HG03060 (cell line): Measurements from ENCODE around the gene KIF5C.
"Not testable (repeated sequence)": the region's sequence is repeated elsewhere in the genome, so short reads cannot be mapped to it uniquely, and the experiment has no call there.

Source experiments
- ATAC-seq: cut with Tn5 transposase; IDR thresholded peaks from one replicate; pipeline ENCODE4 v1.9.1; 2021; ENCODE audit warnings: low read depth, moderate number of reproducible peaks; ENCODE audit not compliant: unreplicated experiment

Gene KIF5C

GRCh38 chr2:148959745-148960144, 84.7 kb downstream of the KIF5C start:
- no peak for ATAC-seq

GRCh38 chr2:148960483-148960882, 85.5 kb downstream of the KIF5C start:
- ATAC-seq, result no peak

- ATAC-seq, result no peak
Observed at GRCh38 chr2:148963461-148963860, 88.4 kb downstream of the KIF5C start.

GRCh38 chr2:148965623-148966437, 90.8 kb downstream of the KIF5C start:
- ATAC-seq, result no peak

- no peak for ATAC-seq
Observed at GRCh38 chr2:148966438-148966758, 91.4 kb downstream of the KIF5C start.

DNA sequence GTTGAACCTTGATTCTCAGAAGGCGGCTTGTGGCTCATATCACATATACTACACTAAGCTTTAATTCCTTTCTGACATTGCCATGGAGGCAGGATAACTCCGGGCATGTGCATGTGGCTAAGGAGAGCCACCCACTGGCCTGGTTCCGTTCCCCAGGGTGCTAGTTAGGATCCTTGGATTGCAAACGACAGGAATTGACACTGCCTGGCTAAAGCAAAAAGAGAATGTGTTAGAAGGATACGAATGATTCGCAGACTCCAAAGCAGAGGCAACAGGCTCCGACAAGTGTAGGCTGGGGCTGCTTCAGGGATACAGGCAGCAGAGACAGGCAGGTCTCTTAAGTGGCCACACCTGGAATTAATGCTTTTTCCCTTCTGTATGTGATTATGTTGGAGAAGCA, 92.0 kb downstream of the KIF5C start:
- no peak for ATAC-seq

GRCh38 chr2:148967578-148967977, 92.6 kb downstream of the KIF5C start:
- ATAC-seq, result no peak

- ATAC-seq, result no peak
Observed at GRCh38 chr2:148968301-148968700, 93.3 kb downstream of the KIF5C start.

DNA sequence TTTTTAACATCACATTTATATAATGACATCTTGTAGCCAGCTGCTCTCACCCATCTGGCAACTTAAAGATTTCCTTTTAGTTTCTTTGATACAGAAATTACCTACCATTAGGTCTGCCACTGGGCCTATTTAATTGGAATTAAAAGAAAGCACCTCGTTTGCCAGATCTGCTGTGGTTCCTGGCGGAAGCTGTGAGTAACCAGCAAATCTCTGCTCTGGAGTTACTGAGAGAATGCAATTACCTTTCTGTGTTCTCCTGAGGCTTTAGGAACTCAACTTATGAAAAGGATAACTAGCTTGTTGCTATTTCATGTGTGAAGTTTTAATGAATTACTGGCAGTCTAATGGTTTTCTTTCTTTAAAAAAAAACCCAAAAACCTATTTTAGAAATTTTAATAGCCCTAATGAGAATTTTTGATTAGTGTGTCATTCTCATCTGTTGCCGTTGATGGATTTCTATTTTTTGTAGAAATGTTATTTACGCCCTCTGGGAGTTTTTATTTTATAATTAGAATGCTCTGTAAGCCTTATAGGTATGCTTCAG, 93.8 kb downstream of the KIF5C start:
- no peak for ATAC-seq

DNA sequence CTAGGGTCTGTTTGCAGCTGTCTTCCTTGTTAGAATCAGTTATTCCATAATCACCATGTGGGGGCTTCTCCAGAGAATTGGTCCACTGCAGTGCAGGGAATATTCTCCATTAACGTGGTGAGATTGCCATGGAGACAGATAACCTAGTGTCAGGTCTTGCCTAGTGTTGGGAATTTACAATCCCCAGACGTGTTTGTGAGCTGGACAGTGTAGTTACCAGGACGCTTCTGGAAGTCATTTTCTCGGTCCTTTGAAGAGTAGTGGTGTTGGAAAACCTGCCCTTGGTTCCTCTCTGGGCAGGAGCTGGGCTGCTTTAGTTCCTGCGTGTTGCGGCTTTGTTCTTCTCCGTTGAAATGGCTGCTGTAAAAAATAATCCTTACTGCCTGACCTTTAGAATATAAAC, 94.6 kb downstream of the KIF5C start:
- no peak for ATAC-seq

DNA sequence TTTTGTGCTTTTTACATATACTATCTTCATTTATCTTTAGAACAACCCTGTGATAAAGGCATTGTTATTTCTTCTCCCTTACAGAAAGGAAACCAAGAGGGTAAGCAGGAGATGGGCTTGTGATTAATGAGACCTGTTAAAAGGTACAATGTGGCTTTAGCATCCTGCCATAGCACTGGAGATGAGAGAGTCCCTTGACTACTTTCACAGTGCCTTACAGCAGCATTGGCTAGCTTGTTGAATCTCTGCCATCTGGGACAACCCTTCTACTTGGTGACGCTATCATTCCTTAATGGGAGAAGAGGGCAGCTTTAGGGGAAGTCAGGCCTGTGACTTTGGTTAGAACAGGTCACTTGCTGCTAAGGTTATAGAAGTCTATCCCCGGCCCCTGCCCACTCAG, 95.4 kb downstream of the KIF5C start:
- ATAC-seq, result no peak

- ATAC-seq, result peak; percentile 81
Observed at GRCh38 chr2:148971547-148971946, 96.5 kb downstream of the KIF5C start.

DNA sequence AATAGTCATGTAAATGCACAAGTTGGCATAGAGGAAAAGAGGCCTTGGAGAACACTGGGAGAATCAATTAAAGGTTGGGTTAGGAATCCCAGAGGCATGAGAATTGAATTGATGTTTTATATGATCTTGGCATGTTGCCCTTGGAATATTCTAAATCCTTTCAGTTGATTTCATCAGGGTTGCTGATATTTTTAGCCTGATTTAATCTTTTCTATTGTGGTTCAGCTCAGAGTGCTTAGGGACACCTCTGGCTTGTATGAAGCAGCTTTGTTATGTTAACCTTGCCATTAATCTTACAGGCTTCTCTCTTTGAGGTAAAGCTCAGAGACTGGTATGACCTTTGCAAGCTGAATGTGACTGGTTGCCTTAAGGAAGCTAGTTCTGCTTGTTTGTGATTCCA, 99.1 kb downstream of the KIF5C start:
- ATAC-seq, result no peak

DNA sequence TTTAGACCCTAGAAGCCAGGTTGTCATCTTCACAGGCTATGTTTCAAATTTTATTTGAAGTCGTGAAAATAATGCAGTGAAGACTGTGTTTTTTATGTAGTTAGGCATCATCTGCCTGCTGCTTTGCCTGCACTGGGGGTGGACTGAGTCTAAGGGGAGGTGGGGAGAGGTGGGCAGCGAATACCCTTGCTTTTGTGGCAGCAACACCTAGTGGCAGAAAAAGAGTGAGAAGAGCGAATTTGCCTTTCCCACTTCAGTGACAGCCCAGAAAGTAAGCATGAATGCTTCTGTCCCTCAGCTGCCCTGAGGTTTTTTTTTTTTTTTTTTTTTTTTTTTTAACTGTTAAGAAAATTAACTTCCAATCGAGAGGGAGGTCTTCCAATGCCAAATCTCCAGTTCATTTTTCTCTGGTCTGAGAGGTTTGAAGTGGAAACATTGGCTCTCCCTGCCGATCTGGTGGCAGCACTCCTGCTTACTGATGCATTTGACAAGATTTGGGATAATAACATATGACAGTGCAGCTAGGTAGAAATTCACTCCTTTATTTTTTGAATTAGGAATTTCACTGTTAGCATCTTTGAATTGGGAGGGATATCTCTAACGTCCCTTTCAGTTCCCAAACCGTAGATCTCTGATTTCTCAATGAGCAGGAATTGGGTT, 103.1 kb downstream of the KIF5C start:
- ATAC-seq, result no peak

- ATAC-seq, result no peak
Observed at GRCh38 chr2:148978706-148979105, 103.7 kb downstream of the KIF5C start.

DNA sequence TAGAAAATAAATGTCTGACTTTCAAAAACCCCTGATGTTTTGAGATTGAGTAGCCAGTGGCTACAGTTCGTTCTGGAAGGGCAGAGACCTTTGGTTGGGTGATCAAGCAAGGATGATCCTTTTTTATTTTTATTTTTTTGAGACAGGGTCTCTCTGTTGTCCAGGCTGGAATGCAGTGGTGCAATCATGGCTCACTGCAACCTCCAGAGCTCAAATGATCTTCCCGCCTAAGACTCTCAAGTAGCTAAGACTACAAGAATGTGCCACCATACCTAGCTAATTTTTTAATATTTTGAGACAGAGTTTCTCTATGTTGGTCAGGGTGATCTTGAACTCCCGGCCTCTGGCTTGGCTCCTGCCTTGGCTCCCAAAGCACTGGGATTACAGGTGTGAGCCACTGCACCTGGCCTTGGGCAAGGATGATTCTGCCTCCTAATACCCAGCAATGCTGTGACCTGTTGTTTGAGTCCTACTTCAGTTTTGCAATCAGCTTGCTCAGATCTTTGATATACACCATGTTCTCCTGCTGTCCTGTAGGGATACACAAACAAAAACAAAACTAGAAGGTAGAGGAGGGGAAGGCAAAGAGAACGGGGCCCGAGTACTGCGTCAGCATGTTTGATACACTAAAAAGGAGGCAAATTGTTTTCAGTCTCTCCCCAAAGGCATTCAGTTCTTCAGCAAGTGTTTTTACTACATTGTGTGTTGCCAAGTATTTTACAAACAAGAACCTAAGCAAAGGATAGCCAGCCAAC, 104.3 kb downstream of the KIF5C start:
- ATAC-seq, result no peak

DNA sequence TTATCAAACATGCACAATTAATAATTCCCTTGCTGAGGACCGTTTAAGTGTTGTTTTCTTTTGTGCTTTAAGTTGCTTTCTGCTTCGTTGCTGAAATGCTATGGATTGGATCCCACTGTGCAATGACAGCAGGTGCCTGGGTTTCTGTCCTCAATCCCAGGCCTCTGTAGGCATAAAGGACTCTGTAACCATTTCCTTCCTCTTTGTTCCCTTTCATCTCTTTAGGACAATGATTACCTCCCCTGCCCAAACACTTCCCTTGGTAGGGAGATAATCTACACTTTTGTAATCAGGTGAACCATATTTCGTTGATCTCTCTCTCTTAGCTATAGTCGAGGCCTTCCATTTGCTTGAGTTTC, 104.9 kb downstream of the KIF5C start:
- ATAC-seq, result no peak

- ATAC-seq, result not testable (repeated sequence)
Observed at GRCh38 chr2:148980496-148980895, 105.5 kb downstream of the KIF5C start.

GRCh38 chr2:148981324-148981723, 106.3 kb downstream of the KIF5C start:
- no peak for ATAC-seq

DNA sequence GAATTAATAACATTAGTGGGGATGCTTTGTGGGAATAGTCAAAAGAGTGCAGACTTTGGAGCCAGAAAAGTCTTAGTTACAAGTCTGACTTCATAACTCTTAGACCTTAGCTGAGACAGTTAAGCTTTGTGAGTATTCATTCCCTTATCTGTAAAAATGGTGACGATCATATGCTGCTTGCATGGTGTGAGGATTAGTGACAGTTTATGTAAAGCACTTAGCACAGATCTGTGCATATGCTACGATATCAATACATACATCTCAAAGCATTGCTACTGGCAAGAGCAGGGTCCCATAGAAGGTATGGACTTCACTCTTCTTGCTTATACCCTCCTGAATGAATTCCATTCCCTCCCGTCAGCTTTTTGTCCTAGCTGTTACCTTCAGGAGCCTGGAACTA, 106.8 kb downstream of the KIF5C start:
- no peak for ATAC-seq

DNA sequence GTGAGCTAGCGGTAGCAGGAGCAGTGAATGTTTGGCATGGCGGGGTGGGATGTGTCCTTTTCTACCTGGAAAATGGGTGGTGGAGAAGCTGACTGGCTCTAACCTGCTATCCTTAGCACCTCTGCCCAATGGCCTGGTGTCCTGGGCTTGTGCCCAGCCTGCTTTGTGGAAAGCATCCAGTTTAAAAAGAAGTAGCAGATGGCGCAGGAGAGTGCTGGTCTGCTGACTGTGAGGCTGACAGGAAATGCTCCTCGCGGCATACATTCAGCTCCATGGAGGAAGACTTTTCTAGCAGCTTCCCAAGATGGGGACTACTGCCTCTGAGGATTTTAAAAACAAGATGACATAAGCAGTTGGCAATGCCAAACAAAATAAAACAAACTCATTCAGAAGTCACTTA, 107.3 kb downstream of the KIF5C start:
- ATAC-seq, result no peak
